Measurements from ENCODE around the gene TNIK. TPM values are rescaled to one million over a fixed set of nuclear protein-coding genes. Genes with fewer than 3 reads are reported as not detected.

Gene TNIK
- total RNA-seq, 1 donor from 2014 or later = 1.5 TPM

- no peaks in the 10 kb centered on the region for H3K9me3 Mint-ChIP-seq (ENCODE audit: unreplicated experiment)
- TF ChIP-seq, protein P1, sequence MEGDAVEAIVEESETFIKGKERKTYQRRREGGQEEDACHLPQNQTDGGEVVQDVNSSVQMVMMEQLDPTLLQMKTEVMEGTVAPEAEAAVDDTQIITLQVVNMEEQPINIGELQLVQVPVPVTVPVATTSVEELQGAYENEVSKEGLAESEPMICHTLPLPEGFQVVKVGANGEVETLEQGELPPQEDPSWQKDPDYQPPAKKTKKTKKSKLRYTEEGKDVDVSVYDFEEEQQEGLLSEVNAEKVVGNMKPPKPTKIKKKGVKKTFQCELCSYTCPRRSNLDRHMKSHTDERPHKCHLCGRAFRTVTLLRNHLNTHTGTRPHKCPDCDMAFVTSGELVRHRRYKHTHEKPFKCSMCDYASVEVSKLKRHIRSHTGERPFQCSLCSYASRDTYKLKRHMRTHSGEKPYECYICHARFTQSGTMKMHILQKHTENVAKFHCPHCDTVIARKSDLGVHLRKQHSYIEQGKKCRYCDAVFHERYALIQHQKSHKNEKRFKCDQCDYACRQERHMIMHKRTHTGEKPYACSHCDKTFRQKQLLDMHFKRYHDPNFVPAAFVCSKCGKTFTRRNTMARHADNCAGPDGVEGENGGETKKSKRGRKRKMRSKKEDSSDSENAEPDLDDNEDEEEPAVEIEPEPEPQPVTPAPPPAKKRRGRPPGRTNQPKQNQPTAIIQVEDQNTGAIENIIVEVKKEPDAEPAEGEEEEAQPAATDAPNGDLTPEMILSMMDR (IDR thresholded peaks at IDR 0.05; ENCODE audit: partially characterized antibody, unreplicated experiment) = no peak
- H3K4me3 Mint-ChIP-seq (ENCODE audit: unreplicated experiment) = no peak overlapping the region
- peaks cover 4% of the 10 kb centered on the region for H3K4me1 Mint-ChIP-seq (ENCODE audit: low read depth, unreplicated experiment)
- no peak for DNase-seq
- H3K27ac Mint-ChIP-seq (ENCODE audit: unreplicated experiment) = no peak overlapping the region
- no peaks in the 10 kb centered on the region for H3K27me3 Mint-ChIP-seq (ENCODE audit: unreplicated experiment)
- H3K36me3 Mint-ChIP-seq (ENCODE audit: unreplicated experiment) = no peaks in the 10 kb centered on the region
Measured at GRCh38 chr3:171086914-171087313, 373.3 kb downstream of the TNIK start.

DNA sequence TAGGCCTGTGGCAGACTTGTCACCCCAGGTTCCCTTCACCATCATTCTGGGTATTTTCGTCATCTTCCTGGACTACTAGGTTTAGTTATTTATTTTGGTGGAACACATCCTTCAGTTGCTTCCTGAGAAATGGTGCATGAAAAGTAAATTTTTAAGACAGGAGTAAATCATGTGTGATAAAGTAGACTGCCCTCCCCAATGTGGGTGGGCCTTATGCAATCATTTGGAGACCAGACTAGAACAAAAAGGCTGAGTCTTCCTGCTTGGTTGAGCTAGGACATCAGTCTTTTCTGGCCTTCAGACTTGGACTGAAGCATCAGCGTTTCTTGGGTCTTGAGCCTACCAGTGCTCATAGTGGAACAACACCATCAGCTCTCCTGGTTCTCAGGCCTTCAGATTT, 382.9 kb downstream of the TNIK start:
- TF ChIP-seq, protein P1 (IDR thresholded peaks at IDR 0.05; ENCODE audit: partially characterized antibody, unreplicated experiment) = no peak
- DNase-seq = no peak
- Mint-ChIP-seq H3K27me3 (ENCODE audit: unreplicated experiment) (no peaks in the 10 kb centered on the region), H3K9me3 (ENCODE audit: unreplicated experiment) (no peaks in the 10 kb centered on the region), H3K36me3 (ENCODE audit: unreplicated experiment) (no peaks in the 10 kb centered on the region), H3K27ac (ENCODE audit: unreplicated experiment) (no peak overlapping the region), H3K4me1 (ENCODE audit: low read depth, unreplicated experiment) (no peaks in the 10 kb centered on the region), H3K4me3 (ENCODE audit: unreplicated experiment) (no peak overlapping the region)

DNA sequence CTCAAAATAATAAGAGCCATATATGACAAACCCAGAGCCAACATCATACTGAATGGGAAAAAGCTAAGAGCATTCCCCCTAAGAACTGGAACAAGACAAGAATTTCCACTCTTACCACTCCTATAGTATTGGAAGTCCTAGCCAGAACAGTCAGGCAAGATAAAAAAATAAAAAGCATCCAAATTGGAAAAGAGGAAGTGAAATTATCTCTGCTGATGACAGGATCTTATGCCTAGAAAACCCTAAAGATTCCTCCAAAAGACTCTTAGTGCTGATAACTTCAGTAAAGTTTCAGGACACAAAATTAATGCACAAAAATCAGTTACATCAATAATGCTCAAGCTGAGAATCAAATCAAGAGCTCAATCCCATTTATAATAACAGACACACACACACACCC, 387.8 kb downstream of the TNIK start:
- no peak overlapping the region for H3K27ac Mint-ChIP-seq (ENCODE audit: unreplicated experiment)
- TF ChIP-seq, protein P1 (IDR thresholded peaks at IDR 0.05; ENCODE audit: partially characterized antibody, unreplicated experiment) = no peak
- no peaks in the 10 kb centered on the region for H3K27me3 Mint-ChIP-seq (ENCODE audit: unreplicated experiment)
- H3K36me3 Mint-ChIP-seq (ENCODE audit: unreplicated experiment) = no peaks in the 10 kb centered on the region
- no peaks in the 10 kb centered on the region for H3K4me1 Mint-ChIP-seq (ENCODE audit: low read depth, unreplicated experiment)
- no peaks in the 10 kb centered on the region for H3K9me3 Mint-ChIP-seq (ENCODE audit: unreplicated experiment)
- H3K4me3 Mint-ChIP-seq (ENCODE audit: unreplicated experiment) = no peak overlapping the region
- DNase-seq = no peak

DNA sequence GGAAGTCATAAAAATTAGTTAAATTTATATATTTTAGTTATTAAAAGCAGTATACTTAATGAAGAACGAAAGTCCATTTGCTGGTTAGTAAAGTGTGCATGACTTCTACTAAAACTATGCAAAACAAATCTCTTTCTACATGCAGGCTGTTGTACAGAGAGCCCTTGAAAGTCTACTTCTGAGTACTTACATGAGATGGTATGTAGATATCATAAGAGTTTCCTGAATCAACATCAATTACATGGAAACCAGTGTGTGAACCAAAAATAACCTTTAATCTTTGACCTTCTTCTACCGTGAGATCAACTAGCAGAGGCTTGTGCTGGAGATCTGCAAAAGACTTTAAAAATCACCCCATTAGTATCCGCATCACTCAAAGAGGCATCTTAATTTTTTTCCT, 391.5 kb downstream of the TNIK start:
- no peak for DNase-seq
- Mint-ChIP-seq H3K4me3 (ENCODE audit: unreplicated experiment) (no peak overlapping the region), H3K27me3 (ENCODE audit: unreplicated experiment) (no peaks in the 10 kb centered on the region), H3K36me3 (ENCODE audit: unreplicated experiment) (no peaks in the 10 kb centered on the region), H3K9me3 (ENCODE audit: unreplicated experiment) (no peaks in the 10 kb centered on the region), H3K4me1 (ENCODE audit: low read depth, unreplicated experiment) (no peaks in the 10 kb centered on the region), H3K27ac (ENCODE audit: unreplicated experiment) (no peak overlapping the region)
- TF ChIP-seq, protein P1 (IDR thresholded peaks at IDR 0.05; ENCODE audit: partially characterized antibody, unreplicated experiment) = no peak

- H3K9me3 Mint-ChIP-seq (ENCODE audit: unreplicated experiment) = no peaks in the 10 kb centered on the region
- TF ChIP-seq, protein P1 (IDR thresholded peaks at IDR 0.05; ENCODE audit: partially characterized antibody, unreplicated experiment) = no peak
- no peak for DNase-seq
- no peaks in the 10 kb centered on the region for H3K36me3 Mint-ChIP-seq (ENCODE audit: unreplicated experiment)
- H3K27ac Mint-ChIP-seq (ENCODE audit: unreplicated experiment) = no peak overlapping the region
- no peaks in the 10 kb centered on the region for H3K27me3 Mint-ChIP-seq (ENCODE audit: unreplicated experiment)
- H3K4me1 Mint-ChIP-seq (ENCODE audit: low read depth, unreplicated experiment) = no peaks in the 10 kb centered on the region
- H3K4me3 Mint-ChIP-seq (ENCODE audit: unreplicated experiment) = no peak overlapping the region
Measured at GRCh38 chr3:171066206-171066605, 394.0 kb downstream of the TNIK start.

Measured in glutamatergic neuron (in vitro differentiated cells).